ENCODE data around the gene ZNF22.

Gene ZNF22

DNA sequence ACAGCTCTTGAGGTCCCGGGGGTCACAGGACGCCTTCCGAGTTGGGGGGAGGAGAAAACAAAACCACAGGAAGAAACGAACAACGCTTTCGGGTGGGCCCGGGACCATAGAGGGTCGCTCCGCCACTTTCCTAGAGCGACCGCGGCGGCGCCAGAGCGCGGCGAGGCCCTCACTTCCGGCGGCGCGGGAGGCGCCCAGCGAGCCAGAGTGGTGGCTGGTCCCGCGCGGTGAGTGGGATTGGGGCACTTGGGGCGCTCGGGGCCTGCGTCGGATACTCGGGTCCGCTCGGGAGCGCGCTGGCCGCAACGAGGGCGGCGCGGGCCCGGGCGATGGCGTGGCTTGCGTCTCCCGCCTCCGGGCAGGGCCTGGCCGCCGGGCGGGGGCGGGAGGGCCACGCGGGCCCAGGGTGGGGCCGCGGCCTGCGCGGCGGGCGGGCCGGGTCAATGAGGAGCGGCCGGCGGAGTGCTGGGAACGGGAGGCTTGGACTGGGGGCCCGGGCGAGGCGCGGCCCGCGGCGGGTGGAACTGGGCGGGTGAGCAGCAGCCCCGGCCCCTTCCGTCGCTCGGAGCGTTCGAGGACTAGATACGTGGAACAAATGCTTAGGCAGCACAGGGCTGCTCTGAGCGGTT lies at the start of gene ZNF22:
Gene ZNF22, plus strand, starts transcription at position 172 of the 629 bp plus-strand sequence. CDS start 2,446 bp downstream, outside the sequence.
- H3K4me3 ChIP-seq (ENCODE audit: low read depth, low read length), result peak within 1 kb of the TSS; percentile 63
- TF ChIP-seq, protein P1, sequence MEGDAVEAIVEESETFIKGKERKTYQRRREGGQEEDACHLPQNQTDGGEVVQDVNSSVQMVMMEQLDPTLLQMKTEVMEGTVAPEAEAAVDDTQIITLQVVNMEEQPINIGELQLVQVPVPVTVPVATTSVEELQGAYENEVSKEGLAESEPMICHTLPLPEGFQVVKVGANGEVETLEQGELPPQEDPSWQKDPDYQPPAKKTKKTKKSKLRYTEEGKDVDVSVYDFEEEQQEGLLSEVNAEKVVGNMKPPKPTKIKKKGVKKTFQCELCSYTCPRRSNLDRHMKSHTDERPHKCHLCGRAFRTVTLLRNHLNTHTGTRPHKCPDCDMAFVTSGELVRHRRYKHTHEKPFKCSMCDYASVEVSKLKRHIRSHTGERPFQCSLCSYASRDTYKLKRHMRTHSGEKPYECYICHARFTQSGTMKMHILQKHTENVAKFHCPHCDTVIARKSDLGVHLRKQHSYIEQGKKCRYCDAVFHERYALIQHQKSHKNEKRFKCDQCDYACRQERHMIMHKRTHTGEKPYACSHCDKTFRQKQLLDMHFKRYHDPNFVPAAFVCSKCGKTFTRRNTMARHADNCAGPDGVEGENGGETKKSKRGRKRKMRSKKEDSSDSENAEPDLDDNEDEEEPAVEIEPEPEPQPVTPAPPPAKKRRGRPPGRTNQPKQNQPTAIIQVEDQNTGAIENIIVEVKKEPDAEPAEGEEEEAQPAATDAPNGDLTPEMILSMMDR (IDR thresholded peaks at IDR 0.05; ENCODE audit: borderline replicate concordance, insufficient read depth, low read depth, low read length), result peak; percentile 21; the same call in 1 of the 2 replicates

- no peak overlapping the region for H3K4me3 ChIP-seq (ENCODE audit: low read depth, low read length)
- TF ChIP-seq, protein P1 (IDR thresholded peaks at IDR 0.05; ENCODE audit: borderline replicate concordance, insufficient read depth, low read depth, low read length), result no peak
These were observed 49.0 kb upstream of the ZNF22 start for GRCh38 chr10:44951576-44952226.

GRCh38 chr10:44952779-44953231 lies 47.9 kb upstream of the ZNF22 start:
- no peak overlapping the region for H3K4me3 ChIP-seq (ENCODE audit: low read depth, low read length)
- TF ChIP-seq, protein P1 (IDR thresholded peaks at IDR 0.05; ENCODE audit: borderline replicate concordance, insufficient read depth, low read depth, low read length), result no peak

DNA sequence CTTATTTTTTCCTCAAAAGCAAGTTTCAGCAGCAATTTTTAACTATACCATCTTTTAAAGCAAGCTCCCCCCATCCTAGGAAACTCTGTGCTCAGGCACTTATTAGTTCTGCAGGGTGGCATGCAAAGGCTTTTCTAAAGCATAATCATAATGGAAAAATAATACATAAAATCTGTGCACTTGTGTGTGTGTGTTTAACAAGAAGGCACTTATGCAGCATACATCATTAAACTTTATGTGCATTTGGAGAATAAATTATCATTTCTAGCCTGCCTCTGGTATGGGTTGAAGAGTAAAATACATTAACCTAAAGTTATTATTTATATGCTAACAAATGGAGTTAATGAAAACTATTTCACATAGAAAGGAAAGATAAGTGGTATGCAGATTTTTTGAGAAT lies 46.7 kb upstream of the ZNF22 start:
- TF ChIP-seq, protein P1 (IDR thresholded peaks at IDR 0.05; ENCODE audit: borderline replicate concordance, insufficient read depth, low read depth, low read length), result no peak
- H3K4me3 ChIP-seq (ENCODE audit: low read depth, low read length), result no peak overlapping the region

GRCh38 chr10:44954962-44955361 lies 45.8 kb upstream of the ZNF22 start:
- no peak overlapping the region for H3K4me3 ChIP-seq (ENCODE audit: low read depth, low read length)
- TF ChIP-seq, protein P1 (IDR thresholded peaks at IDR 0.05; ENCODE audit: borderline replicate concordance, insufficient read depth, low read depth, low read length), result no peak

- no peak overlapping the region for H3K4me3 ChIP-seq (ENCODE audit: low read depth, low read length)
- TF ChIP-seq, protein P1 (IDR thresholded peaks at IDR 0.05; ENCODE audit: borderline replicate concordance, insufficient read depth, low read depth, low read length), result no peak
These were observed 45.2 kb upstream of the ZNF22 start for GRCh38 chr10:44955413-44956070.

Data from GM12875 (cell line).